SK-N-SH treated with all-trans-retinoic acid at 6 μM for 48 hours (cell line): Measurements from ENCODE around the gene RABGAP1.

Experiments
- CREB5 ChIP-seq: fragments of 250-450 bp; sonication (Bioruptor Pico); IDR thresholded peaks from 2 replicates; pipeline ENCODE4 v1.5.1; 2020; ENCODE audit warnings: low read depth, mild to moderate bottlenecking, moderate library complexity
- ISL1 ChIP-seq: fragments of 250-450 bp; sonication (Bioruptor Pico); IDR thresholded peaks from 2 replicates; pipeline ENCODE4 v2.1.2; 2022; ENCODE audit warnings: mild to moderate bottlenecking, moderate library complexity
- OSR1 ChIP-seq: fragments of 250-450 bp; sonication (Bioruptor Pico); IDR thresholded peaks from 2 replicates; pipeline ENCODE4 v1.8.0; 2022; ENCODE audit warnings: moderate library complexity, mild to moderate bottlenecking, inconsistent platforms
- PATZ1 ChIP-seq: fragments of 250-450 bp; sonication (Bioruptor Pico); IDR thresholded peaks from 2 replicates; pipeline ENCODE4 v1.8.0; 2020; ENCODE audit warnings: mild to moderate bottlenecking, moderate library complexity, borderline replicate concordance
- RARB ChIP-seq: fragments of 250-450 bp; sonication (Bioruptor Pico); IDR thresholded peaks from 2 replicates; pipeline ENCODE4 v1.8.0; 2021; ENCODE audit warnings: mild to moderate bottlenecking, moderate library complexity
- SNAI2 ChIP-seq: fragments of 250-450 bp; sonication (Bioruptor Pico); IDR thresholded peaks from 2 replicates; pipeline ENCODE4 v1.5.0; 2020; ENCODE audit warnings: mild to moderate bottlenecking, moderate library complexity
- ZNF565 ChIP-seq: fragments of 450-650 bp; formaldehyde crosslinking; conservative IDR thresholded peaks from 2 replicates; pipeline ENCODE4 v1.5.0; 2020; ENCODE audit warnings: low read depth, mild to moderate bottlenecking, moderate library complexity

- no peak for TF ChIP-seq PATZ1
- no peak for TF ChIP-seq SNAI2 (CRISPR knock-in tag)
- no peak for TF ChIP-seq CREB5 (CRISPR knock-in tag)
- TF ChIP-seq OSR1 (CRISPR knock-in tag): no peak
- no peak for TF ChIP-seq RARB
- no peak for TF ChIP-seq ISL1 (CRISPR knock-in tag)
- TF ChIP-seq ZNF565 (CRISPR knock-in tag): no peak
These were observed 34.4 kb downstream of the RABGAP1 start for GRCh38 chr9:122975196-122975595.
